GM12878 (cell line): ENCODE results near the gene AFAP1. TPM values are rescaled to one million over a fixed set of nuclear protein-coding genes. Genes with fewer than 3 reads are reported as not detected.

Source experiments
- E2F8 ChIP-seq: fragments of 450-650 bp; IDR thresholded peaks from 2 replicates; pipeline ENCODE4 v1.6.1; 2018; ENCODE audit warnings: mild to moderate bottlenecking, low read depth, moderate library complexity; ENCODE audit not compliant: partially characterized antibody
- JUND ChIP-seq: IDR thresholded peaks from 2 replicates; pipeline ENCODE4 v1.6.1; 2012; ENCODE audit warnings: low read depth, mild to moderate bottlenecking, low read length, improper control_type of control experiment, moderate library complexity
- NFYB ChIP-seq: IDR thresholded peaks from 2 replicates; pipeline ENCODE4 v1.6.1; 2011; ENCODE audit warnings: low read depth, mild to moderate bottlenecking, low read length, improper control_type of control experiment, moderate library complexity; ENCODE audit not compliant: insufficient read depth
- POLR2A ChIP-seq: IDR thresholded peaks from 2 replicates; pipeline ENCODE4 v1.6.1; 2011; ENCODE audit warnings: low read depth, mild to moderate bottlenecking, low read length
- POU2F2 ChIP-seq: IDR thresholded peaks from 3 replicates; pipeline ENCODE4 v1.6.1; 2011; ENCODE audit warnings: low read depth, mild to moderate bottlenecking, low read length, borderline replicate concordance
- RELB ChIP-seq: fragments of 450-650 bp; IDR thresholded peaks from 2 replicates; pipeline ENCODE4 v1.6.1; 2017; ENCODE audit warnings: low read depth, mild to moderate bottlenecking, moderate library complexity
- SIX5 ChIP-seq: IDR thresholded peaks from 2 replicates; pipeline ENCODE4 v1.6.1; 2011; ENCODE audit warnings: mild to moderate bottlenecking, low read depth, low read length, moderate library complexity; ENCODE audit not compliant: severe bottlenecking
- STAT3 ChIP-seq: IDR thresholded peaks from 2 replicates; pipeline ENCODE4 v1.6.1; 2011; ENCODE audit warnings: low read depth, low read length, improper control_type of control experiment
- ZNF592 ChIP-seq: fragments of 450-650 bp; IDR thresholded peaks from 2 replicates; pipeline ENCODE4 v1.6.1; 2017; ENCODE audit warnings: mild to moderate bottlenecking, moderate library complexity
- polyA plus RNA-seq, 11 experiments: library from polyadenylated mRNA; depleted of rRNA in 4 of 11; unstranded in 6 of 11; stranded (reverse) in 5 of 11; fragments of >200 nt; fragmentation: Nextera tagmentation in 4 of 11; fragmentation: Illumina TruSeq in 1 of 11; extraction: Ambion mirVana in 4 of 11; extraction: Trizol in 1 of 11; gene quantifications; 1 replicate in 1 of 11; 2 replicates in 10 of 11; pipeline versions ENCODE4 v1.2.1 to v1.2.3, GENCODE V29; 2011 to 2016; ENCODE audit warnings: inconsistent platforms in 2 of 11, missing spikeins in 2 of 11, low read depth in 1 of 11
- total RNA-seq, 4 experiments: library from RNA; depleted of rRNA in 3 of 4; stranded (reverse); fragments of >200 nt in 3 of 4; fragmentation: Illumina TruSeq in 1 of 4; extraction: Trizol in 1 of 4; gene quantifications; 2 replicates each; pipeline versions ENCODE4 v1.2.1 to v1.2.3, GENCODE V29; 2013 to 2021

Gene AFAP1
- total and polyA plus RNA-seq, 10 of the 15 experiments (the other 5 are each of a cell fraction or from before 2014, with no cell fraction given): 0.02 to 0.23 (median 0.09) TPM; not detected in 1

GRCh38 chr4:7822137-7822505 is 117.5 kb downstream of the AFAP1 start (continued):
- TF ChIP-seq E2F8 (no peak), POU2F2 (no peak), POLR2A (no peak), SIX5 (no peak), STAT3 (no peak), RELB (no peak), ZNF592 (no peak), NFYB (no peak), JUND (no peak)
